Fibroblast of villous mesenchyme (primary cell): ENCODE results near the gene FBXO30. TPM values are rescaled to one million over a fixed set of nuclear protein-coding genes. Genes with fewer than 3 reads are reported as not detected.
A peak's percentile ranks its signal among the peaks of the same experiment; 100 is the strongest.

Experiments used
- DNase-seq: peaks from one replicate; pipeline ENCODE4 v3.0.0-alpha.2; 2010; ENCODE audit warnings: low read depth
- H3K4me3 ChIP-seq: 2 replicates; pipeline ENCODE4 v1.5.1; 2011; ENCODE audit warnings: low read depth, mild to moderate bottlenecking, low read length
- CTCF ChIP-seq: IDR thresholded peaks from 2 replicates; pipeline ENCODE4 v1.5.1; 2012; ENCODE audit warnings: low read depth, mild to moderate bottlenecking, low read length; ENCODE audit not compliant: insufficient read depth
- total RNA-seq: library from RNA; depleted of rRNA; stranded (reverse); fragments of >200 nt; gene quantifications from 2 replicates; pipeline ENCODE4 v1.2.3, GENCODE V29; 2012

Gene FBXO30
- total RNA-seq, 1 donor = 16.0 TPM

GRCh38 chr6:145761584-145761983 lies 53.0 kb downstream of the FBXO30 start:
- DNase-seq = no peak
- TF ChIP-seq CTCF = no peak
- no peak overlapping the region for H3K4me3 ChIP-seq

GRCh38 chr6:145758113-145758512 lies 56.5 kb downstream of the FBXO30 start:
- H3K4me3 ChIP-seq = no peak overlapping the region
- TF ChIP-seq CTCF = no peak
- DNase-seq = no peak

- TF ChIP-seq CTCF = no peak
- DNase-seq = peak; percentile 95
- no peak overlapping the region for H3K4me3 ChIP-seq
Measured at GRCh38 chr6:145756170-145756662, 58.4 kb downstream of the FBXO30 start.

GRCh38 chr6:145755682-145756081 lies 58.9 kb downstream of the FBXO30 start:
- H3K4me3 ChIP-seq = no peak overlapping the region
- TF ChIP-seq CTCF = no peak
- no peak for DNase-seq

- DNase-seq = no peak
- TF ChIP-seq CTCF = no peak
- H3K4me3 ChIP-seq = no peak overlapping the region
Measured at GRCh38 chr6:145752638-145753037, 62.0 kb downstream of the FBXO30 start.

- no peak overlapping the region for H3K4me3 ChIP-seq
- TF ChIP-seq CTCF = no peak
- peak; percentile 84 for DNase-seq
Measured at GRCh38 chr6:145749632-145750031, 65.0 kb downstream of the FBXO30 start.

- no peak for TF ChIP-seq CTCF
- no peak overlapping the region for H3K4me3 ChIP-seq
- no peak for DNase-seq
Measured at GRCh38 chr6:145745861-145746260, 68.7 kb downstream of the FBXO30 start.
